ENCODE data around the gene NUPR1.
"Not testable (repeated sequence)": the region's sequence is repeated elsewhere in the genome, so short reads cannot be mapped to it uniquely, and the experiment has no call there.

The NUPR1 gene

DNA sequence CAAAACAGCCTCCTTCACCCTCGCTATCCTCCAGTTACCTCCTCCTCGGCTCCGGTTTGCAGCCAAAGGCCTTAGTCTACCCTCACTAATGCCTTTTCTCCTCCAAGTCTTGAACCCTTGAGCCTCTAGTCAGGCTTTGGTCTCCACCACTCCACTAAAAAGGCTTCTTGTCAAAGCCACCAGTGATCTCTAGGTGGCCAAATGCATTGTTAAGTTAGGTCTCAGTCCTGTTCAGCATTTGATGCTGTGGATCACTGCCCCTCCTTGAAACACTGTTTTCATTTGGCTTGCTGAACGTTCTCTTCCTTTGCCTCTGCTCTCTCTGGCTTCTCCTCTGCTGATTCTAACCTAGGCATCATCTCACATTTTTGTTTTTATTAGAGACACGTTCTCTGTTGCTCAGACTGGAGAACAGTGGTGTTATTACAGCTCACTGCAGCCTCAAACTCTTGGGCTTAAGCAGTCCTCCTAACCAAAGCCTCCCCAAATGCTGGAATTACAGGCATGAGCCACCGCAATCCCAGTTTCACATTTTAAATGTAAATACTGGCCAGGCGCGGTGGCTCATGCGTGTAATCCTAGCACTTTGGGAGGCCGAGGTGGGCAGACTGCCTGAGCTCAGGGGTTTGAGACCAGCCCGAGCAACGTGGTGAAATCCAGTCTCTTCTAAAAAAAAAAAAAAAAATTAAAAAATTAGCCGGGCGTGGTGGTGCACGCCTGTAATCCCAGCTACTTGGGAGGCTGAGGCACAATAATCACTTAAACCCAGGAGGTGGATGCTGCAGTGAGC is 16.1 kb upstream of the NUPR1 start:
- no peak for DNase-seq (ENCODE audit: low spot score)

DNA sequence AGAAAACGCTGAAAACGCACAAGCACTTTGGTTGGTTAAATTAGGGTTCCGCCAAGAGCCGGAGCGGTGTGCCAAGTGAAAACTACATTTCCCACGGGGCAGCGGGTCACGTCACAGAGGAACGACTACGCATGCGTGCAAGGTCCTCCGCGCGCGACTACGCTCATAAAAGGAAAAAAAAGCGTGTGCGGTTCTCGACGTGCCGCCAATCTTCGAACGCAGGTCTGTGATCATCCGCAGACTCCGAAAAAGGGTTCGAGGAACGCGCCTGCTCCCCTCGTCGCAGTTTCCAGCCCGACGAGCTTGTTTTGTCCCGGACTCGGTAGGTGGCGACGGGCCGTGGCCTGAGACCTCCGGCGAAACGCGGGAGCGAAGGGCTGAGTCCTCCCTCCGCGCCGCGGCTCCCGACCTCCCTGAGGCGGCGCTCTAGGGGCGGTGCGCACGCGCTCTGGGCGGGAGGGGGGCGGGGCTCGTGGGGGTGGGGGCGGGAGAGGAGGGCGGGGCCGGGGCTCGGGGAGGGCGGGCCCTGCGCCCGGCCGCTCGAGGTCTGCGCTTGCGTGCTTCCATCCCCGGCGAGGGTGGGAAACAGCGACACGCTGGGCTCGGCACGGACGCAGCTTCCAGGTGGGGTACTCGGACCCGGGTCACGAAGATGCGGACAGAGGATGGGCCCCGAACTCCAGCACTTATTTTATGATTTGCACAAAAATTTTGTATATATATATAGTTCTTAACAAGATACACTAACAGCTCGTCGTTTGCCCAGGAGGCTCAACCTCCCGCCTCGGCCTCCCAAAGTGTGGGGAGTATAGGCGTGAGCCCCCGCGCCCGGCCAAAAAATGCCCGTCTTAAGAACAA is 15.2 kb upstream of the NUPR1 start, which contains the start of gene SGF29:
SGF29 (plus strand) TSS at position 145 of the 858 bp plus-strand sequence. CDS start 27,150 bp downstream, outside the sequence.
- peak; percentile 97 for DNase-seq (ENCODE audit: low spot score)

DNA sequence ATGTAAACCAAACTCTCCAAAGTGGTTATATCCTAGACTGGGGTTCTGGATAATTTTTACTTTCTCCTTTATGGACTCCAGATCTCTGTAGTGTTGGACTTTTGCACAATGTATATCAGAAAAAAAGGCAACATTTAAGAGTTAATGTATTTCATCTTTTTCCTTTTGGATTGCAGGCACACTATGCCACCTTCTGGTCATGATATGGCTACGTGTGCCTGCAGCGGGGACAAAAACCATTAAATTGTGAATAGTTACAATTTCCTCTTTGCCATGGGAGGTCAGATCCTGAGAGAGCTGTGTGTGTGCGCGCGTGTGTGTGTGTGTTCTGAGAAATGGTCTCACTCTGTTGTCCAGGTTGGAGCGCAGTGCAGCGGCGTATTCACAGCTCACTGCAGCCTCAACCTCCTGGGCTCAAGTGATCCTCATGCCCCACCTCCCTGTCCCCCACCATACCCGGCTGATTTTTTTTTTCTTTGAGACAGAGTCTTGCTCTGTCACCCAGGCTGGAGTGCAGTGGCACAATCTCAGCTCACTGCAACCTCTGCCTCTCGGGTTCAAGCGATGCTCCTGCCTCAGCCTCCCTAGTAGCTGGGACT is 10.6 kb upstream of the NUPR1 start:
- no peak for DNase-seq (ENCODE audit: low spot score)

DNA sequence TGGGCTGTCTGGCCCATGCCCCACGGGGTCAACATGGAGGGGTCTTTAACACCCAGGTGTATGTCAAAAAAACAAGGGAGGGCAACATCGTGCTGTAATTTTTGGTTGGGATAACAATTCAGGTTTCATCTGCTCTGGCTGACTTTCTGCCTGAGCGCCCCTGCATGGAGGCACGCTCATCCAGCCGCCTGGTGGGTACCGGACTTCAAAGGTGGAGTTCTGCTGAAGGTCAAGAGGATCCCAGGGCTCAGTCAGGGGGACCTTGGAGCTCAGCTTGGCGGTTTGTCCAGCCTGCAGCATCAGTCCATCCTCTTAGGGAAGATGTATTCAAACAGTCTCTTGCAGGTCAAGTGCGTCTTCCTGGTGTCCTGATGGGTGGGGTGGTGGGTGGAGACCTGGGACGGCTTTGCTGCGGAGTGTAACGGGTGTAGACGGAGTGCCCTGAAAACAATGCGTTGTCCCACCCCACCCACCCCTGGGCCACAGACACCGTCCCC is 9.6 kb upstream of the NUPR1 start:
- DNase-seq (ENCODE audit: low spot score): no peak

DNA sequence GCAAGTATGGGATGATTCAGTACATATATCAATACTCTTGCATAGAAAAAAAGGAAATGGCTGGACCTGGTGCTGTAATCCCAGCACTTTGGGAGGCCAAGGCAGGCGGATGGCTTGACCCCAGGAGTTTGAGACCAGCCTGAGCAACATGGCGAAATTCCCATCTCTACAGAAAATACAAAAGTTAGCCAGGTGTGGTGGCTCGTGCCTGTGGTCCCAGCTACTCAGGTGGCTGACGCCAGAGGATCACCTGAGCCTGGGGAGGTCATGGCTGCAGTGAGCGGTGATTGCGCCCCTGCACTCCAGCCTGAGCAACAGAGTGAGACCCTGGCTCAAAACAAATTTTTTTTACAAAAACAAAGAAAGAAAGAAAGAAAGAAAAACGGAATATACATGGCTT is 7.9 kb upstream of the NUPR1 start:
- DNase-seq (ENCODE audit: low spot score): no peak

DNA sequence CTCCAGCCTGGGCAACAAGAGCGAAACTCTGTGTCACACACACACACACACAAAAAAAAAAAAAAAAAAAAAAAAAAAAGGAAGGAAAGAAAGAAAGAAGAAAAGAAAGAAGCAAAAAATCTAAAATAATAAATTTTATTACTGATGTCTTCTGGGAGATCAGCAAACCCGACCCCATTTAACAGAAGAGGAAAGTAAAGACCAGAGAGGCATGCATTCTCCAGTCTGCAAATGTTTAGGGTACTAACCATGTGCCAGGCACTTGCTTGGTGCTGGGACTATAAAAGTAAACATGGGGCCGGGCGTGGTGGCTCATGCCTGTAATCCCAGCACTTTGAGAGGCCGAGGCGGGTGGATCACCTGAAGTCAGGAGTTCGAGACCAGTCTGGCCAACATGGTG is 7.2 kb upstream of the NUPR1 start:
- DNase-seq (ENCODE audit: low spot score): not testable (repeated sequence)

DNA sequence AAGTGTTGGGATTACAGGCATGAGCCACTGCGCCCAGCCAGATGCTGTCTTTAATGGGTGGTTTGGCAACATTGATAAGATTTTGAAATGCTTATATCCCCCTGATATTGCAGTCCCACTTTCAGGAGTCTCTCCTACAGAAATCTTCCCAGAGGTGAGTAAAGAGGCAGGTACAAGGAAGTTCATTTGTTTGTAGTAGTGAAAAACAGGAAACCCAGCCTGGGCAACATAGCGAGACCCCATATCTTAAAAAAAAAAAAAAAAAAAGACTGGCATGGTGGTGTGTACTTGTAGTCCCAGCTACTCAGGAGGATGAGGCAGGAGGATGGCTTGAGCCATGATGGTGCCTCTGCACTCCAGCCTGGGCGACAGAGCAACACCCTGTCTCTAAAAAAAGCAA is 6.2 kb upstream of the NUPR1 start:
- DNase-seq (ENCODE audit: low spot score): no peak

DNA sequence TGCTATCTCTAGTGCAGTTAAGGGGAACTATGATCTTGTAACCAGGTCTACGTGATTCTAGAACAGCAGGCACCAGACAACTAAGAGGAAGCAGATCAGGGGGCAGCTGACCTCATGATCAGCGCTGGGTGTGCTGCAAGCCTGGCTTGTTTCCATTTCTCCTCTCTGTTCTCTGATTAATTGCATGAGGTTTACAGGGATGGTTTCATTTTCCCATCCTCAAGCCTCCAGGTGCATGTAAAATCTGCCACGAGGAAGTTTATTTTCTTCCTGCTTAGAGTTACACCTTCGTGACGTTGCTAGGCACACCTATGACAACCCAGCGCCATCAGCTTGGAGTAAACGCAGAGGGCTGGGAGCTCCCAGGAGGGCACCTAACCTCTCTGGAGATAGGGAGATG is 4.3 kb upstream of the NUPR1 start:
- DNase-seq (ENCODE audit: low spot score): no peak

DNA sequence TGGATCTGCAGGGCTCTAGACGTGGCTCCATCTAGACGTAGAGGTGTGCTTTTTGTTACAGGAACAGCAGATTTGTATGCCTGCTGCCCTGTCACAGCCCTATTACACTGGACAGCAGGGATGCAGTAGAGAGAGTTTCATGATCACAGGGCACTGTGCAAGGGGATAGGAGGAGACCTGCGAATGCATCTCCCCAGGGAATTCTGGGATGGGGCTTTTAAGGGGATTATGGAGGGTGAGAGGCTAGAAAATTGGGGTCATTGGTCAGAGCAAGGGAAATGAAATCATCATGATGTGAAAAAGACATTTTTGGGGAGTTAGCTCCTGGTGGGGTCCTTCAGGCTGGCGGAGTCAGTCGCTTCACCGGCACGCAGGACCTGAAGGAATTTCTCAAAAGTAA is 3.9 kb upstream of the NUPR1 start:
- no peak for DNase-seq (ENCODE audit: low spot score)

DNA sequence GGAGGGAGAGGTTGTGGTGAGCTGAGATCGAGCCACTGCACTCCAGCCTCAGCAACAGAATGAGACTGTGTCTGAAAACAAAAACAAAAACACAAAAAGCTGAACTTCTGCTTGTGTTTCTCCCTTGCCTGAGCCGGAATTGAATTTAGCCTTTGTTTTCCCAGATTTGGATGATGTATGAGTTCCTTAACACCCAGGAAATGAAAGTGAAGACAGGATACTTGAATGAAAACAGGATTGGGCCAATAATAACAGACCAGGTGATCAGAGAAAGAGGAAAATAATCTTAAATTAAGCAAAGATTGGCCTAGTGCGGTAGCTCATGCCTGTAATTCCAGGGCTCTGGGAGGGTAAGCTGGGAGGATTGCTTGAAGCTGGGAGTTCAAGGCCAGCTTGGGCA is 1.6 kb upstream of the NUPR1 start:
- no peak for DNase-seq (ENCODE audit: low spot score)

DNA sequence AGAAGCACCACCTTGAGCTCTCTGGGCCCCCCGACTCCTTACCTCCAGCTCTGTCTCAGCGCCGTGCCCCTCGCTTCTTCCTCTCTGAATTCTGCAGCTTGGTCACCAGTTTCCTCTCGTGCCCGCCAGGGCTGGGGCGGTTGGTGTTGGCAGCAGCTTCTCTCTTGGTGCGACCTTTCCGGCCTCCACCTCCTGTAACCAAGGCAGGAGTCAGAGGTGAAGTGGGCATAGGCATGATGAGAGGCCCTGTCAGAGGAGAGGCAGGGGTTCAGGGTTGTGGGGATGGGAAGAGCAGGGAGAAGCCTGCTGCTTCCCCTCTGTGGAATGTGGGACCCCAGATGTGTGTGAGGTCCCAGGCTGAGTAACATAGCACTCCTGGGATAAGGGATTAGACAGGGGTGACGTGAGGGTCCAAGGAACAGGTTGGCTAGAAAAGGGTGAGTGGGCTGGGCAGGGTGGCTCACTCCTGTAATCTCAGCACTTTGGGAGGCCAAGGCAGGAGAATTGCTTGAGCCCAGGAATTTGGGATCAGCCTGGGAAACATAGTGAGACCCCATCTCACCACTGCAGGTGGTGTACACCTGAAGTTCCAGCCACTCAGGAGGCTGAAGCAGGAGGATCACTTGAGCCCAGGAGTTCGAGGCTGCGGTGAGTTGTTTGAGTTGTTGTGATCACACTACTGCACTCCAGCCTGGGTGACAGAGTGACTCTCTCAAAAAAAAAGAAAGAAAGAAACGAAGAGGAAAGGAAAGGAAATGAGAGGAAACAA is 626 bp downstream of the NUPR1 start:
- DNase-seq (ENCODE audit: low spot score): no peak

DNA sequence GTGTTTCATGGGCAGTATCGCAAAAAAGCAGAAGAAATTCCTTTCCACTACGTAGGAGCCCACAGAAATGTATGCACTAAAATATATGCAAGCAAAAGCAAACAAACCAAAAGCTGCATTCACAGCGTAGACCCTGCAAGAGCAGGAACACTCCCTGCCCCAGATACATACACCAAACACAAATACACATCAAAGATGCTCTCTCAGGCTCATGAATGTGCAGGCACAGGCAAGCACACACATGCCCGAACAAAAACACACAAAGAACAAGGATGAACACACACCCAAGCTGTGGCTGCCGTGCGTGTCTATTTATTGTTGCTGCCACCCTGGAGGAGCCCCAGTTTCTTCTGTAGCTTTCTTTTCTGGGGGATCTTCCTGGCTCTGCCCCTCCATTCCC is 1.7 kb downstream of the NUPR1 start:
- DNase-seq (ENCODE audit: low spot score): no peak

DNA sequence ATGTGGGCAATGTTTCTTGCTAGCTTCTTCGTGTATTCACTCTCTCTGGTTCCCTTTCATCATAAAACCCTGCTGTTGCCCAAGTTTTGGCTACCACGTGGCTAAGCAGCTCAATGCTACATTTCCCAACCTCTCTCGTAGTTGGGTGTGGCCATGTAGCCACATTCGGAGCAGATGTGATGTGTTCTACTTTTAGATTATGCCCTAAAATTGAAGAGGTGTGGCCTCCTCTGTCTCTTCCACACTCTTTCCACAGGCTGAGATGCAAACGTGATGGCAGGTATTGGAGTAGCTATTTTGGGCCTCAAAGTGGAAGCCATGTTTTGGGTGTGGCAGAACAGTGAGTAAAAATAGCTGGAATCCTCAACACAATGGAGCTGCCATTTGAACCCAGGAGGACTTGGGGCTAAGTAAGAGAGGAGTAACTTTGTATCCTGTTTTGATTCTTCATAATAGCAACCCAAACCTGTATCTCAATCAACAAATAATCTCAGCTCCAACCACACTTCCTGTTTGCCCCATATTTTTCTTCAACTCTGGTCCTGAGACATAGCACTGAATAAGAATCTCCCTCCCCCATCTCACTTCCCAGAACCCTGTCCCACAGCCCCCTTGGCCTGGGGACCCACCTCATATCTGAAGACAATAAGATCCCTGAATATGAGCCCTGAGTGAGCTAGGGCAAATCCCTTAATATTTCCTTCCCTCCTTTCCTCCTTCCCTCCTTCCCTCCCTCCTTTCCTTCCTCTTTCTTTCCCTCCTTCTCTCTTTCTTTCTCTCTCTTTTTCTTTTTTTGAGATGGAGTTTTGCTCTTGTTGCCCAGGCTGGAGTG is 4.0 kb downstream of the NUPR1 start:
- DNase-seq (ENCODE audit: low spot score): no peak

DNA sequence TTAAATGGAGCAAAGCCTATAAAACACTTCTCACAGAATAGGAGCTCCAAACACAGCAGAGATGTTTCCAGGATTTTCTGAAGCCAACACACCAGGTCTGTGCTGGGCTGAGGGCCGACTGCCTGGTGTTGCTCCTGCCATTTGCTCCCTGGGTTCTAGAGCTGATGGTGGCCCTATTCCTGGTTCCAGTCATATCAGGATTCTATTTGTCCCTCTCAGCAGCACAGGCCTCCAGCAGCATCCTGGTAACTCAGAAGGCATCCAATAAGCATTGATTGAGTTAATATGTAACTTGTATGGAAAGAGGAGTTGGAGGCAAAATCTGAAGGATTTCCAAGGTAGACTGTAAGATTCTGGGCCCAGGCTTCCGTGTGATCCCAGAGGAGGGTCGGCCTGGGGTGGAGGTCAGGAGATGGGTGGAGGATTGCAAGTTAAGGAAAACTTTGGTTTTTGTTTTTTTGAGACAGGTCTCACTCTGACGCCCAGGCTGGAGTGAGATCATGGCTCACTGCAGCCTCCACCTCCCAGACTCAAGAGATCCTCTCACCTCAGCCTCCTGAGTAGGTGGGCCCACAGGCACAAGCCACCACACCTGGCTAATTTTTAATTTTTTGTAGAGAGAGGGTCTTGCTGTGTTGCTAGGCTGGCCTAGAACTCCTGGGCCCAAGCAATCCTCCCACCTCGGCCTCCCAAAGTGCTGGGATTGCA is 5.7 kb downstream of the NUPR1 start:
- no peak for DNase-seq (ENCODE audit: low spot score)

DNA sequence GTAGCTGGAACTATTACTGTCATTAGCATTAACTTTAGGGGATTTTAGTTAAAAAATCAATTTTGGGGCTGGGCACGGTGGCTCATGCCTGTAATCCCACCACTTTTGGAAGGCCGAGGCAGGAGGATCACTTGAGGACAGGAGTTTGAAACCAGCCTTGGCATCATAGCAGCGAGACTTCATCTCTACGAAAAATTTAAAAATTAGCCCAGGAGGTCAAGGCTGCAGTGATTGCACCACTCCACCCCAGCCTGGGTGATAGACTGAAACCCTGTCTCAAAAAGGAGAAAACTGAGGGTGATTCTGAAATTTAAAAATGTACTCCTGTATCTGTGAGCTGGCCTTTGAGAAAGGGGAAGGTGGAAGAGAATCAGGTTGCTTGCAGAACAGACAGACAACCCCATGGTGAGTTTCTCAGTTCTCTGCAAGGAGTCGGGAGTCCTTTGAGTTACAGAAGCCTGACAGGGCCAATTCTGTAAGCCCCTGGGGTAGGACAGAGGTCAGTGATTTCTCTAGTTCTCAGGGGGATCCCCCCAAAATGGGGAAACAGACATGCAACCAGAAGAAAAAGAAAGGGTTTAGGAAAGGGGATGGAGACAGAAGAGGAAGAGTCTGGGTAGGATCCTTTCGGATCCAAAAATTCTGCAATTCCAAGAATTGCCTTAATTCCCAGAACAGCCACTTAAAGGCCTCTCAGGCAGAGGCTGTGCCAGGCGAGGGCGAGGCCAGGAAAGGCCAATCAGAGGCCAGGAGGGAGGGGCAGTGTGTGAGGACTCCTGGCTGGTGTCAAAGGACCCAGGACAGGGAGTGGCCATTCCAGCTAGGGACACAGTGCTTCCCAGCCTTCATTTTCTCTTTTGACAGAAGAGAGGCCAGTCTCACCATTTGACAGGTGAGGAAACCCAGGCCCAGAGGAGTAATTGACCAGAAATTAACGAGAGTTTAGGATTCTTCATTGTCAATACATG is 6.7 kb downstream of the NUPR1 start:
- DNase-seq (ENCODE audit: low spot score): no peak

DNA sequence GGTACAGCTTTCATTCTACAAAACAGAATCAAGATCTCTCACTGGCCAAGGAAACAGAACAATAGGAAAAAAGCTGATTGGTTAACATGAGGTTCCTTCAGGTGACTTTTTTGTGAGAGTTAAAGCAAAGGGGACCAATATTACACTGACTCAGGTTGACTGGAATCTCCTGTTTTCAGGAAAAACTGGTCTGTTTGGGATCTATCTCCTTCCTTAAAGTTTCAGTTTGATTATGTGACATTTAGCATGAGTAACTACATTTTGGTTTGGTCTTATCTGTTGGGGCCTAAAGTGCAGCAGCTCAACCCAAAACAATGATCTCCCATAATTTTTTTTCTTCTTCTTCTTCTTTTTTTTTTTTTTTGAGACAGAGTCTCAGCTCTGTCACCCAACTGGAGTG is 9.7 kb downstream of the NUPR1 start:
- no peak for DNase-seq (ENCODE audit: low spot score)

DNA sequence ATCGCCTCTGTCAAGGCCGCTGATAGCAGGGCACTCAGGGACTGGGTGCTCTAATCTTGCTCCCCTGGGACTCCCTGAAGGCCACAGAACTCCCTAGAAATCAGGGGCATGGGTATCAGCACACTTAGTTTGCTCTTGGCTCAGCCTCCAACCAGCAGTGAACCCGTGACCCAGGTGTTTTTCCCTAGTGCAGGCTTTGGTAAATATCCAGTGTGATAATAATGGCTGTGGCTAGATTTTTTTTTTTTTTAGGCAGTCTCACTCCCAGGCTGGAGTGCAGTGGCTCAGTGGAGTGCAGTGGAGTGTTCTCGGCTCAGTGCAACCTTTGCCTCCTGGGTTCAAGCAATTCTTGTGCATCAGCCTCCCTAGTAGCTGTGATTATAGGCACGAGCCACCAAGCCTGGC is 10.3 kb downstream of the NUPR1 start:
- DNase-seq (ENCODE audit: low spot score): no peak

DNA sequence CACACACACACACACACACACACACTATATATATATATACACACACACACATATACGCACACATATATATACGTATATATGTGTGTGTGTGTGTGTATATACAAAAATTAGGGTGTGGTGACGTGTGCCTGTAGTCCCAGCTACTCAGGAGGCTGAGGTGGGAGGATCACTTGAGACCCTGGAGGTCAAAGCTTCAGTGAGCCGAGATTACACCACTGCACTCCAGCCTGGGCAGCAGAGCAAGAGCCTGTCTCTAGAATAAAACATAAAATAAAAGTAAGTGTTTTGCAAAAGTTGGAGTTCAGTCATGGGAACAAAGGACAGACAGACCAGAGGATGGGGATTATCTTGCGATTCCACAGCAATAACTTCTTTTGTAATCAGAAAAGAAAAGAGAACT is 10.8 kb downstream of the NUPR1 start:
- DNase-seq (ENCODE audit: low spot score): no peak

DNA sequence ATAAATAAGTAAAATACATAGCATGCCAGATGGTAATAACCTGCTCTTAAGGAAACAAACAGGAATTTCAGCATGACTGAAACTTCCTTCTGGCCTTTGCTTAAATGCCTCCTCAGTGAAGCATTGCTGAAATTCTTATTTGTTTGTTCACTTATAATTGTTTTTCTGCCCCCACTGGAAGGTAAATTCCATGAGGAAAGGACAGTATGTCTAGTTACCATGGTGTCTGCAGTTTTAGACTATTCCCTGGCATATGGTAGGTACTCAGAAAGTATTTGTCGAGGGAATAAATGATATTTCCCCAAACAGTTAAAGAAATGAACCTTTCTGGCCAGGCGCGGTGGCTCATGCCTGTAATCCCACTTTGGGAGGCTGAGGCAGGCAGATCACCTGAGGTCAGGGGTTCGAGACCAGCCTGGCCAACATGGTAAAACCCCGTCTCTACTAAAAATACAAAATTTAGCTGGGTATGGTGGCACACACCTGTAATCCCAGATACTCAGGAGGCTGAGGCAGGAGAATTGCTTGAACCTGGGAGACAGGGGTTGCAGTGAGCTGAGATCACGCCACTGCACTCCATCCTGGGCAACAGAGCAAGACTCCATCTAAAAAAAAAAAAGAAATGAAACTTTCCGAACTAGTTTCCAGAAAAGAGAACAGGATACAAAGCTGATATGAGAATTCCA is 11.5 kb downstream of the NUPR1 start:
- DNase-seq (ENCODE audit: low spot score): not testable (repeated sequence)

Data from germinal center (tissue), 1 donor.